HEK293T (cell line): ENCODE measurements around the gene PIEZO2.

Experiments used
- CTCF ChIA-PET: fragments of 350-600 bp; formaldehyde crosslinking; extraction: SDS; loops from one replicate; lab custom pipeline; 2021; ENCODE audit warnings: antibody characterized with exemption, inconsistent platforms; lab: Yijun Ruan, JAX
- POLR2A ChIA-PET: fragments of 350-600 bp; formaldehyde crosslinking; extraction: SDS; loops from one replicate; lab custom pipeline; 2020; ENCODE audit warnings: antibody characterized with exemption, inconsistent platforms; lab: Yijun Ruan, JAX
- DNase-seq: peaks from one replicate; pipeline ENCODE4 v3.0.0; 2012; ENCODE audit warnings: mixed read lengths; ENCODE audit errors: extremely low spot score
- ARNT ChIP-seq: fragments of 450-650 bp; IDR thresholded peaks from 2 replicates; pipeline ENCODE4 v1.6.1; 2017; ENCODE audit warnings: mild to moderate bottlenecking
- BHLHE40 ChIP-seq: fragments of 450-650 bp; IDR thresholded peaks from 2 replicates; pipeline ENCODE4 v1.6.1; 2016; ENCODE audit warnings: mild to moderate bottlenecking, moderate library complexity, borderline replicate concordance
- CTBP1 ChIP-seq: fragments of 450-650 bp; IDR thresholded peaks from 2 replicates; pipeline ENCODE4 v1.6.1; 2016; ENCODE audit warnings: borderline replicate concordance
- ELF4 ChIP-seq: fragments of 450-650 bp; IDR thresholded peaks from 2 replicates; pipeline ENCODE4 v1.6.1; 2017; ENCODE audit warnings: antibody characterized with exemption
- FOXA1 ChIP-seq: fragments of 450-650 bp; IDR thresholded peaks from 2 replicates; pipeline ENCODE4 v1.6.1; 2016; ENCODE audit warnings: mild to moderate bottlenecking
- FOXK2 ChIP-seq: fragments of 450-650 bp; IDR thresholded peaks from 2 replicates; pipeline ENCODE4 v1.6.1; 2016; ENCODE audit warnings: mild to moderate bottlenecking
- FOXM1 ChIP-seq: fragments of 450-650 bp; IDR thresholded peaks from 2 replicates; pipeline ENCODE4 v1.6.1; 2017; ENCODE audit warnings: mild to moderate bottlenecking, borderline replicate concordance
- HDGF ChIP-seq: fragments of 450-650 bp; IDR thresholded peaks from 2 replicates; pipeline ENCODE4 v1.6.1; 2017; ENCODE audit warnings: antibody characterized with exemption, borderline replicate concordance
- L3MBTL2 ChIP-seq: fragments of 450-650 bp; conservative IDR thresholded peaks from 2 replicates; pipeline ENCODE4 v1.6.1; 2016; ENCODE audit warnings: mild to moderate bottlenecking
- LEF1 ChIP-seq: fragments of 450-650 bp; IDR thresholded peaks from 2 replicates; pipeline ENCODE4 v1.6.1; 2017; ENCODE audit warnings: mild to moderate bottlenecking, borderline replicate concordance
- NFRKB ChIP-seq: fragments of 450-650 bp; IDR thresholded peaks from 2 replicates; pipeline ENCODE4 v1.6.1; 2016; ENCODE audit warnings: mild to moderate bottlenecking, moderate library complexity
- SP1 ChIP-seq: fragments of 450-650 bp; IDR thresholded peaks from 2 replicates; pipeline ENCODE4 v1.6.1; 2017
- SUZ12 ChIP-seq: fragments of 450-650 bp; IDR thresholded peaks from 2 replicates; pipeline ENCODE4 v1.6.1; 2016; ENCODE audit warnings: mild to moderate bottlenecking
- TARDBP ChIP-seq: fragments of 450-650 bp; IDR thresholded peaks from 2 replicates; pipeline ENCODE4 v1.6.1; 2016
- ZNF384 ChIP-seq: fragments of 450-650 bp; IDR thresholded peaks from 2 replicates; pipeline ENCODE4 v1.6.1; 2016
- TF ChIP-seq, protein P1 (sequence below): fragments of 450-650 bp; IDR thresholded peaks from 2 replicates; pipeline ENCODE4 v1.6.1; 2016

Gene PIEZO2

DNA sequence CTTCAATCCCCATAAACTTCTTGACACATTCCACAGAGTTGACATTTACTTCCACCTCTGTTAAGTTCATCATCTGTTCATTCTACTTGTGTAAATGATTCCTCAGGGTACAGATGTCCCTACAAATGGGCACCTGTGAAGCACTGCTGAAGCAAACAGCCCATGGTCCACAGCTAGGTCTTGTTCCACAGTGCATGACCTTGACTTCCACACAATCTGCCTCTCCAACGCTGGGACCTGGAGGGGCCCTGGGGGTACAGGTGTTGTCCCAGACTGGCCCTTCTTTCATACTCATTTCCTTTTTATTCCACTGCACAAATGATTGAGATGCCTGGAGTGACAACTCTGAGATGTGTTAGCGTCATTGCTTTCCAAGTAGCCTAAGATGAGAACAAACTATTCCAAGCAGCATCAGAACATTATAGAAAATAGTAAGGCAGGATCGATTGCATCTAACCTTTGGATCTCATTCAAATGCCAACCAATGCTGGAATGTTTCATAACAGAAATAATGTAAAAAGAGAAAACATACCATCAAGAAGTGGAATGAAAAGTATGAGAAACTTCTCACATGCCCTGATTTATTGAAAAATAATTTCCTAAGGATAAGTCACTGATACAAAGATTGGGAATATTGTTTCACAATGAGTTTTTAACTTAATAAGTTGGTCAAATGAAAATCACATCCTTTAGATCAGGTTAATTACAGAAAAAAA lies 31.2 kb downstream of the PIEZO2 start:
- TF ChIP-seq SP1 (no peak), ELF4 (no peak), LEF1 (no peak), FOXA1 (no peak), ARNT (no peak), TARDBP (no peak), SUZ12 (no peak), BHLHE40 (no peak), FOXK2 (no peak), FOXM1 (no peak), HDGF (no peak), NFRKB (no peak), L3MBTL2 (no peak), ZNF384 (no peak), CTBP1 (no peak)
- TF ChIP-seq, protein P1, sequence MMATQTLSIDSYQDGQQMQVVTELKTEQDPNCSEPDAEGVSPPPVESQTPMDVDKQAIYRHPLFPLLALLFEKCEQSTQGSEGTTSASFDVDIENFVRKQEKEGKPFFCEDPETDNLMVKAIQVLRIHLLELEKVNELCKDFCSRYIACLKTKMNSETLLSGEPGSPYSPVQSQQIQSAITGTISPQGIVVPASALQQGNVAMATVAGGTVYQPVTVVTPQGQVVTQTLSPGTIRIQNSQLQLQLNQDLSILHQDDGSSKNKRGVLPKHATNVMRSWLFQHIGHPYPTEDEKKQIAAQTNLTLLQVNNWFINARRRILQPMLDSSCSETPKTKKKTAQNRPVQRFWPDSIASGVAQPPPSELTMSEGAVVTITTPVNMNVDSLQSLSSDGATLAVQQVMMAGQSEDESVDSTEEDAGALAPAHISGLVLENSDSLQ: no peak
- POLR2A ChIA-PET: no interaction called here
- no peak for DNase-seq
- CTCF ChIA-PET: no interaction called here

DNA sequence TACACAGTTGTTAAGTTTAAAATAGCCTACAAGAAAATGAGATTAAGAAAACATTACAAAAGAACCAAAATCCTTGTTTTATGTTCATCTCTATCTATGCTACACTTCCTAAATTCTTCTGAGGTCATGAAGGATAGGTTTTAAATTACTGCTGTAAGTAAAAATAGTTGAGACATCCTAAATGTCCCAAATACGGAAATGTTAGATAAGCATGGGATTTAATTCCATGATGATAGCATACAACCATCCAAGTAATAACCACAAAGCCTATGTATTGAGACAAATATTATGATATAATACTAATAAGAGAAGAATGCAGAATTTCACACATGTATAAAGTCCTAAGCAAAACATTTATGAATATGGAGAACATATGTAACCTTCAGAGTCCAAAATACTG lies 34.1 kb downstream of the PIEZO2 start:
- DNase-seq: no peak
- POLR2A ChIA-PET: no interaction called here
- TF ChIP-seq HDGF (no peak), ELF4 (no peak), SUZ12 (no peak), BHLHE40 (no peak), FOXK2 (no peak), SP1 (no peak), L3MBTL2 (no peak), TARDBP (no peak), ZNF384 (no peak), FOXM1 (no peak), FOXA1 (no peak), CTBP1 (no peak), ARNT (no peak), NFRKB (no peak), LEF1 (no peak)
- TF ChIP-seq, protein P1: no peak
- CTCF ChIA-PET: no interaction called here

DNA sequence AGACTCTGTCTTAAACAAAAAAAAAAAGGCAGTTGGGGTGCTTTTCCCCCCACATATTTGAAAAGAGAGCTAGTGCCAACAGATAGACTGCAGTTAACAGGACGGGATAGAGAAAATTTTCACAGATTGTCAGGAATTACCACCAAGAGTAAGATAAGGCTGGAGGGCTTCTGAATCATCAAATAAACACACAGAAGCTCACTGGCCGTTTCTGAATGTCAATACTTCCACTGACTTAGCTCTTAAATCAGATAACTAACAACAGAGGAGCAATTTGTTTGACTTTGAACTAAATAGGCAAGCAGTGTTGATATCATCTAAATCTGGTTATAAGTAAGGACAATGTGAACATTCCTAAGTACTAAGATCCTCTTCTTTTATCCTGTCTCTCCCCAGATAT lies 34.7 kb downstream of the PIEZO2 start:
- DNase-seq: no peak
- ChIA-PET CTCF (no interaction called here), POLR2A (no interaction called here)
- no peak for TF ChIP-seq NFRKB
- TF ChIP-seq FOXA1: no peak
- no peak for TF ChIP-seq BHLHE40
- no peak for TF ChIP-seq ARNT
- no peak for TF ChIP-seq LEF1
- TF ChIP-seq TARDBP: no peak
- TF ChIP-seq HDGF: no peak
- TF ChIP-seq, protein P1: no peak

DNA sequence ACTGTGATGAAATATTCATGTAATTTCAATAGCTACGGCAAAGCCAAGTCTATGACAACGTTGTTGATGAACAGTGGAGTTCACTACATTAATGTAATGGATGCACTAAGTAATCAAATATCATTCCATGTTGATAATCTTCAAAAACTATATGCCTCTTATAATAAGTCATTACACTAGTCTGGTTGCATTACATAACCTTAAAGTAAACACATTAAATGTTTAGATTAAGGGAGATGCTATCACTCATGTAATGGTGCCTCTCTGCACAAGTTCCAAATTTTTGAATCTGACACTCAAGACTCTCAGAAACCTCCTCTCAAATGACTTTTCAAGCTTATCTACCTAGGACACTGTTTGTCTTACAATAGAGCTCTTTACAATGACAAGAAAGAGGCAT lies 35.4 kb downstream of the PIEZO2 start:
- DNase-seq: no peak
- ChIA-PET CTCF (no interaction called here), POLR2A (no interaction called here)
- TF ChIP-seq ARNT (no peak), L3MBTL2 (no peak), TARDBP (no peak), LEF1 (no peak), ZNF384 (no peak), FOXK2 (no peak), SP1 (no peak)

DNA sequence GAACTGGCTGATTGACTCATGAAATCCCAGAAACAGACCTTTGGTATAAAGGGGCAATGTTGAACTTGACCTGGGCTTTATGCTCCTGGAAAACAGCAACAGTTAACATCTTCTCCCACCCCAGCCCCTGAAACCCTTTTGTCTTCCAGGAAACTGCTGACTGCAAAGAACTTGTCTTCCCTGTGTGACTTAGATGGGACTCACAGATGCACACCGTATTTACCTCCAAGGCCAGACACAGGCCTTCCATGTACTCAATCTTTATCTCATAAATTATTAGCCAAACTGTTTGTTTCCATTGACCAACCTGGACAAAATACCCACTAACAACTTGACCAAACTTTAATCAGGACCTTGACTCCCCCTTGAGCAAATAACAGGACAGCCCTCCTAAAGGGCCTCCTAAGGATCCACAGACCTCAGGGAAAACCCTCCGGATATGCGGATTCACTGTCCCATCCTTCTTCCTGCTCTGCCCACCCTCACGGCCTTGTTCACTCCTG lies 36.3 kb downstream of the PIEZO2 start:
- ChIA-PET CTCF (no interaction called here), POLR2A (no interaction called here)
- TF ChIP-seq ELF4: no peak
- TF ChIP-seq ARNT: no peak
- TF ChIP-seq TARDBP: no peak
- TF ChIP-seq BHLHE40: no peak
- no peak for TF ChIP-seq CTBP1
- no peak for TF ChIP-seq FOXM1
- TF ChIP-seq LEF1: no peak
- TF ChIP-seq SP1: no peak
- TF ChIP-seq NFRKB: no peak
- no peak for TF ChIP-seq HDGF
- TF ChIP-seq, protein P1: no peak
- TF ChIP-seq ZNF384: no peak
- TF ChIP-seq FOXA1: no peak
- TF ChIP-seq L3MBTL2: no peak
- TF ChIP-seq SUZ12: no peak
- TF ChIP-seq FOXK2: no peak
- no peak for DNase-seq
